ENCODE measurements around the gene SIGMAR1. TPM values are rescaled to one million over a fixed set of nuclear protein-coding genes. Genes with fewer than 3 reads are reported as not detected.
A peak's percentile ranks its signal among the peaks of the same experiment; 100 is the strongest.

The SIGMAR1 gene
- total and polyA plus RNA-seq, 4 donors = 116 to 210 (median 178) TPM

GRCh38 chr9:34590381-34591247, 47.0 kb downstream of the SIGMAR1 start:
- TF ChIP-seq RXRA (IDR thresholded peaks at IDR 0.05) = peak in 1 of 2 donors; percentile 13
- no peak for TF ChIP-seq JUND (IDR thresholded peaks at IDR 0.05)
- TF ChIP-seq SP1 (IDR thresholded peaks at IDR 0.05) = peak; percentile 30
- no peak for TF ChIP-seq EGR1 (IDR thresholded peaks at IDR 0.05; ENCODE audit: low read depth in 2 of 2)
- TF ChIP-seq, protein P1, sequence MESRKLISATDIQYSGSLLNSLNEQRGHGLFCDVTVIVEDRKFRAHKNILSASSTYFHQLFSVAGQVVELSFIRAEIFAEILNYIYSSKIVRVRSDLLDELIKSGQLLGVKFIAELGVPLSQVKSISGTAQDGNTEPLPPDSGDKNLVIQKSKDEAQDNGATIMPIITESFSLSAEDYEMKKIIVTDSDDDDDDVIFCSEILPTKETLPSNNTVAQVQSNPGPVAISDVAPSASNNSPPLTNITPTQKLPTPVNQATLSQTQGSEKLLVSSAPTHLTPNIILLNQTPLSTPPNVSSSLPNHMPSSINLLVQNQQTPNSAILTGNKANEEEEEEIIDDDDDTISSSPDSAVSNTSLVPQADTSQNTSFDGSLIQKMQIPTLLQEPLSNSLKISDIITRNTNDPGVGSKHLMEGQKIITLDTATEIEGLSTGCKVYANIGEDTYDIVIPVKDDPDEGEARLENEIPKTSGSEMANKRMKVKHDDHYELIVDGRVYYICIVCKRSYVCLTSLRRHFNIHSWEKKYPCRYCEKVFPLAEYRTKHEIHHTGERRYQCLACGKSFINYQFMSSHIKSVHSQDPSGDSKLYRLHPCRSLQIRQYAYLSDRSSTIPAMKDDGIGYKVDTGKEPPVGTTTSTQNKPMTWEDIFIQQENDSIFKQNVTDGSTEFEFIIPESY (IDR thresholded peaks at IDR 0.05) = no peak
- TF ChIP-seq TAF1 (conservative IDR thresholded peaks at IDR 0.05) = no peak
- TF ChIP-seq HNF4G (IDR thresholded peaks at IDR 0.05) = no peak
- TF ChIP-seq, protein P2, sequence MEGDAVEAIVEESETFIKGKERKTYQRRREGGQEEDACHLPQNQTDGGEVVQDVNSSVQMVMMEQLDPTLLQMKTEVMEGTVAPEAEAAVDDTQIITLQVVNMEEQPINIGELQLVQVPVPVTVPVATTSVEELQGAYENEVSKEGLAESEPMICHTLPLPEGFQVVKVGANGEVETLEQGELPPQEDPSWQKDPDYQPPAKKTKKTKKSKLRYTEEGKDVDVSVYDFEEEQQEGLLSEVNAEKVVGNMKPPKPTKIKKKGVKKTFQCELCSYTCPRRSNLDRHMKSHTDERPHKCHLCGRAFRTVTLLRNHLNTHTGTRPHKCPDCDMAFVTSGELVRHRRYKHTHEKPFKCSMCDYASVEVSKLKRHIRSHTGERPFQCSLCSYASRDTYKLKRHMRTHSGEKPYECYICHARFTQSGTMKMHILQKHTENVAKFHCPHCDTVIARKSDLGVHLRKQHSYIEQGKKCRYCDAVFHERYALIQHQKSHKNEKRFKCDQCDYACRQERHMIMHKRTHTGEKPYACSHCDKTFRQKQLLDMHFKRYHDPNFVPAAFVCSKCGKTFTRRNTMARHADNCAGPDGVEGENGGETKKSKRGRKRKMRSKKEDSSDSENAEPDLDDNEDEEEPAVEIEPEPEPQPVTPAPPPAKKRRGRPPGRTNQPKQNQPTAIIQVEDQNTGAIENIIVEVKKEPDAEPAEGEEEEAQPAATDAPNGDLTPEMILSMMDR (IDR thresholded peaks at IDR 0.05; ENCODE audit: low read depth, low read length, missing input control) = no peak
- no peak for TF ChIP-seq NR2F2 (IDR thresholded peaks at IDR 0.05)
- TF ChIP-seq MAX (IDR thresholded peaks at IDR 0.05) = no peak
- no peak for TF ChIP-seq REST (IDR thresholded peaks at IDR 0.05)
- Histone ChIP-seq H3K27me3 (ENCODE audit: control insufficient read depth in 4 of 4, insufficient read depth in 4 of 4, low read length in 3 of 4) (peaks cover 0 to 2% (median 0%) of the 10 kb centered on the region in 4 donors), H3K9me3 (ENCODE audit: control insufficient read depth in 4 of 4, low read length in 3 of 4) (no peaks in the 10 kb centered on the region), H3K4me1 (ENCODE audit: control insufficient read depth in 4 of 4, insufficient read depth in 4 of 4, low read length in 3 of 4) (peaks cover 22 to 65% (median 47%) of the 10 kb centered on the region in 4 donors), H3K36me3 (ENCODE audit: control insufficient read depth in 4 of 4, insufficient read depth in 3 of 4, low read depth in 1 of 4, low read length in 3 of 4) (no peaks in the 10 kb centered on the region), H3K4me3 (ENCODE audit: low read depth in 1 of 3, low read length in 3 of 3) (peak overlapping the region; percentile 30 to 56 (median 43)), H3K27ac (ENCODE audit: low read depth in 1 of 2, low read length in 2 of 2) (peak overlapping the region; percentile 75 to 81), H3K9ac (ENCODE audit: low read depth in 1 of 2, low read length in 2 of 2) (peak overlapping the region in 1 of 2 donors; percentile 30)
- WGBS = 17% methylated on average over 40 of the region's 40 CpGs
- no peak for DNase-seq (ENCODE audit: low spot score)

GRCh38 chr9:34589636-34590380, 47.8 kb downstream of the SIGMAR1 start, which contains the start of gene CNTFR:
Gene CNTFR, minus strand, starts transcription at chr9:34589724. Its CDS starts 20,743 bp downstream, at chr9:34568981.
- Histone ChIP-seq H3K9me3 (ENCODE audit: control insufficient read depth in 4 of 4, low read length in 3 of 4) (no peaks in the 10 kb centered on the region), H3K4me3 (ENCODE audit: low read depth in 1 of 3, low read length in 3 of 3) (peak within 1 kb of the TSS; percentile 9 to 56 (median 43)), H3K36me3 (ENCODE audit: control insufficient read depth in 4 of 4, insufficient read depth in 3 of 4, low read depth in 1 of 4, low read length in 3 of 4) (no peaks in the 10 kb centered on the region), H3K9ac (ENCODE audit: low read depth in 1 of 2, low read length in 2 of 2) (peak within 1 kb of the TSS in 1 of 2 donors; percentile 30), H3K4me1 (ENCODE audit: control insufficient read depth in 4 of 4, insufficient read depth in 4 of 4, low read length in 3 of 4) (peaks cover 22 to 65% (median 46%) of the 10 kb centered on the region in 4 donors), H3K27me3 (ENCODE audit: control insufficient read depth in 4 of 4, insufficient read depth in 4 of 4, low read length in 3 of 4) (peaks cover 0 to 2% (median 0%) of the 10 kb centered on the region in 4 donors), H3K27ac (ENCODE audit: low read depth in 1 of 2, low read length in 2 of 2) (peak within 1 kb of the TSS; percentile 75 to 81)
- DNase-seq (ENCODE audit: low spot score) = no peak
- TF ChIP-seq TAF1 (conservative IDR thresholded peaks at IDR 0.05) (no peak), YY1 (IDR thresholded peaks at IDR 0.05) (no peak)
- WGBS = 2% methylated on average over 104 of the region's 104 CpGs

All from liver (tissue), 9 donors.